IPS-20b (cell line): ENCODE data around the gene ARHGEF7.

Source experiments
- H3K27ac ChIP-seq: one replicate; pipeline ENCODE4 v1.5.1; 2013; ENCODE audit warnings: low read length
- H3K27me3 ChIP-seq: 2 replicates; pipeline ENCODE4 v1.6.1; 2013; ENCODE audit warnings: mild to moderate bottlenecking, low read length, inconsistent platforms; ENCODE audit not compliant: insufficient read depth
- H3K36me3 ChIP-seq: 2 replicates; pipeline ENCODE4 v1.6.1; 2013; ENCODE audit warnings: low read depth, mild to moderate bottlenecking, inconsistent platforms, low read length, moderate library complexity; ENCODE audit not compliant: insufficient read depth
- H3K4me1 ChIP-seq: 2 replicates; pipeline ENCODE4 v1.6.1; 2013; ENCODE audit warnings: mild to moderate bottlenecking, control low read depth, inconsistent platforms, low read length, moderate library complexity; ENCODE audit not compliant: insufficient read depth
- H3K4me3 ChIP-seq: 2 replicates; pipeline ENCODE4 v1.5.1; 2013; ENCODE audit warnings: mild to moderate bottlenecking, low read length, inconsistent platforms
- H3K9ac ChIP-seq: 2 replicates; pipeline ENCODE4 v1.6.1; 2013; ENCODE audit warnings: low read depth, mild to moderate bottlenecking, inconsistent platforms, low read length, moderate library complexity
- H3K9me3 ChIP-seq: 2 replicates; pipeline ENCODE4 v1.6.1; 2013; ENCODE audit warnings: mild to moderate bottlenecking, low read depth, low read length, inconsistent platforms; ENCODE audit not compliant: insufficient read depth

ARHGEF7 gene

GRCh38 chr13:111267784-111268183, 152.7 kb downstream of the ARHGEF7 start:
- no peak overlapping the region for H3K27ac ChIP-seq
- no peak overlapping the region for H3K4me3 ChIP-seq
- H3K9me3 ChIP-seq, result no peaks in the 10 kb centered on the region
- no peaks in the 10 kb centered on the region for H3K27me3 ChIP-seq
- peaks cover 8% of the 10 kb centered on the region; the same call in 1 of the 2 replicates for H3K4me1 ChIP-seq
- peaks cover 50% of the 10 kb centered on the region for H3K36me3 ChIP-seq
- no peak overlapping the region for H3K9ac ChIP-seq

GRCh38 chr13:111269508-111269907, 154.4 kb downstream of the ARHGEF7 start:
- H3K4me1 ChIP-seq, result peaks cover 8% of the 10 kb centered on the region; the same call in 1 of the 2 replicates
- H3K9ac ChIP-seq, result no peak overlapping the region
- H3K27ac ChIP-seq, result no peak overlapping the region
- no peaks in the 10 kb centered on the region for H3K27me3 ChIP-seq
- no peak overlapping the region for H3K4me3 ChIP-seq
- no peaks in the 10 kb centered on the region for H3K9me3 ChIP-seq
- peaks cover 66% of the 10 kb centered on the region for H3K36me3 ChIP-seq

GRCh38 chr13:111270126-111270525, 155.0 kb downstream of the ARHGEF7 start:
- H3K9me3 ChIP-seq, result no peaks in the 10 kb centered on the region
- no peak overlapping the region for H3K27ac ChIP-seq
- peaks cover 6% of the 10 kb centered on the region; the same call in 1 of the 2 replicates for H3K4me1 ChIP-seq
- no peaks in the 10 kb centered on the region for H3K27me3 ChIP-seq
- no peak overlapping the region for H3K4me3 ChIP-seq
- H3K36me3 ChIP-seq, result peaks cover 72% of the 10 kb centered on the region
- no peak overlapping the region for H3K9ac ChIP-seq

GRCh38 chr13:111270765-111271698, 155.9 kb downstream of the ARHGEF7 start:
- no peak overlapping the region for H3K4me3 ChIP-seq
- no peaks in the 10 kb centered on the region for H3K9me3 ChIP-seq
- H3K9ac ChIP-seq, result no peak overlapping the region
- no peaks in the 10 kb centered on the region for H3K27me3 ChIP-seq
- peaks cover 82% of the 10 kb centered on the region for H3K36me3 ChIP-seq
- no peaks in the 10 kb centered on the region; the same call in 1 of the 2 replicates for H3K4me1 ChIP-seq
- H3K27ac ChIP-seq, result no peak overlapping the region

- H3K27me3 ChIP-seq, result no peaks in the 10 kb centered on the region
- H3K9me3 ChIP-seq, result no peaks in the 10 kb centered on the region
- peaks cover 90% of the 10 kb centered on the region for H3K36me3 ChIP-seq
- H3K9ac ChIP-seq, result no peak overlapping the region
- no peak overlapping the region for H3K27ac ChIP-seq
- H3K4me1 ChIP-seq, result no peaks in the 10 kb centered on the region
- no peak overlapping the region for H3K4me3 ChIP-seq
Measured at GRCh38 chr13:111272117-111272516, 157.0 kb downstream of the ARHGEF7 start.

- Histone ChIP-seq H3K4me3 (no peak overlapping the region), H3K4me1 (no peaks in the 10 kb centered on the region), H3K9me3 (no peaks in the 10 kb centered on the region), H3K27me3 (no peaks in the 10 kb centered on the region), H3K9ac (no peak overlapping the region), H3K27ac (no peak overlapping the region), H3K36me3 (peaks cover 86% of the 10 kb centered on the region)
Measured at GRCh38 chr13:111275382-111275781, 160.3 kb downstream of the ARHGEF7 start.

GRCh38 chr13:111275995-111276618, 161.0 kb downstream of the ARHGEF7 start:
- H3K9me3 ChIP-seq, result no peaks in the 10 kb centered on the region
- peaks cover 87% of the 10 kb centered on the region for H3K36me3 ChIP-seq
- no peak overlapping the region for H3K27ac ChIP-seq
- no peaks in the 10 kb centered on the region for H3K4me1 ChIP-seq
- H3K4me3 ChIP-seq, result no peak overlapping the region
- no peak overlapping the region for H3K9ac ChIP-seq
- no peaks in the 10 kb centered on the region for H3K27me3 ChIP-seq

GRCh38 chr13:111278258-111278657, 163.1 kb downstream of the ARHGEF7 start:
- H3K27me3 ChIP-seq, result no peaks in the 10 kb centered on the region
- no peaks in the 10 kb centered on the region for H3K9me3 ChIP-seq
- no peaks in the 10 kb centered on the region for H3K4me1 ChIP-seq
- no peak overlapping the region for H3K27ac ChIP-seq
- peaks cover 93% of the 10 kb centered on the region for H3K36me3 ChIP-seq
- no peak overlapping the region for H3K9ac ChIP-seq
- no peak overlapping the region for H3K4me3 ChIP-seq

- Histone ChIP-seq H3K9ac (no peak overlapping the region), H3K27me3 (no peaks in the 10 kb centered on the region), H3K4me1 (no peaks in the 10 kb centered on the region), H3K36me3 (peaks cover 93% of the 10 kb centered on the region), H3K4me3 (no peak overlapping the region), H3K9me3 (no peaks in the 10 kb centered on the region), H3K27ac (no peak overlapping the region)
Measured at GRCh38 chr13:111278743-111279652, 163.9 kb downstream of the ARHGEF7 start.

- no peak overlapping the region for H3K9ac ChIP-seq
- H3K27me3 ChIP-seq, result no peaks in the 10 kb centered on the region
- peaks cover 94% of the 10 kb centered on the region for H3K36me3 ChIP-seq
- no peak overlapping the region for H3K4me3 ChIP-seq
- no peaks in the 10 kb centered on the region for H3K9me3 ChIP-seq
- H3K27ac ChIP-seq, result no peak overlapping the region
- no peaks in the 10 kb centered on the region for H3K4me1 ChIP-seq
Measured at GRCh38 chr13:111280226-111280625, 165.1 kb downstream of the ARHGEF7 start.
